ENCODE results near the gene ARHGEF4.
"Not testable (repeated sequence)": the region's sequence is repeated elsewhere in the genome, so short reads cannot be mapped to it uniquely, and the experiment has no call there.

The ARHGEF4 gene

DNA sequence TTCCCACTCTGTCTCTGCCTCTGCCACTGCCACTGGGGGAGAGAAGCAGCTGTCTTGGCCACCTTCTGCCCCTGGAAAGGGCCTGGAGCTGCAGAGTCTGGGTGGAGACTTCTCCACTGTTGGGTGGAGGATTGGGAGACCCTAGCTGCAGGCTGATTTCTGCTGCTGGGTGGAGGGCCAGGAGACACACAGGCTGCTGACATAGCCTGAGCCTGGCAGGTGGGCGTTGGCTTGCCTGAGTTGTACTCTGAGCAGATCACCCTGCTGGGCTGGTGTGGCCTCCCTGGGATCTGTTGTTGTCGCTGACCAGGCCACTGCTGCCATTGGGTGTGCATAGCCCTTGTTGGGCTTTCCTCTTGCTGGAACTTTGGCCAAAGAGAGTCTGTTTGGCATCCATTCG lies 64.3 kb downstream of the ARHGEF4 start:
- Histone ChIP-seq H3K4me3 (ENCODE audit: insufficient read depth, low read depth, low read length) (no peak overlapping the region), H3K27ac (ENCODE audit: insufficient read depth, low read depth, low read length, poor library complexity, severe bottlenecking) (no peak overlapping the region), H3K27me3 (ENCODE audit: control insufficient read depth, insufficient read depth, low read length, poor library complexity, severe bottlenecking) (no peaks in the 10 kb centered on the region), H3K36me3 (ENCODE audit: control insufficient read depth, insufficient read depth, low read length) (no peaks in the 10 kb centered on the region), H3K9me3 (ENCODE audit: control insufficient read depth, low read length) (no peaks in the 10 kb centered on the region), H3K4me1 (ENCODE audit: control insufficient read depth, insufficient read depth, low read length) (peaks cover 19% of the 10 kb centered on the region)
- WGBS, 2 experiments, result 82 to 83% methylated on average over 3 of the region's 3 CpGs

DNA sequence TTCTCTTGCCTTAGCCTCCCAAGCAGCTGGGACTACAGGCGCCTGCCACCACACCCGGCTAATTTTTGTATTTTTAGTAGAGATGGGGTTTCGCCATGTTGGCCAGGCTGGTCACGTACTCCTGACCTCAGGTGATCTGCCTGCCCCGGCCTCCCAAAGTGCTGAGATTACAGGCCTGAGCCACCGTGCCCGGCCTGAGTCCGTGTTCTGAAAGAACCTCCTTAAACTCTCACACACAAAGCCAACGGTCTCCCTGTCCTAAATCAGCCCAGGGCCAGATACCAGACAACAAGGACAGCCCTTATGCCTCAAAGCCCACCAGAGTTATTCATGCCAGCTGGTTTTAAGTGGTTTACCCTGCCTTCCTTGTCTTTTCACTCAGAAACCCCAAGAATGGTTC lies 64.9 kb downstream of the ARHGEF4 start:
- not testable (repeated sequence) for H3K36me3 ChIP-seq (ENCODE audit: control insufficient read depth, insufficient read depth, low read length); H3K4me3 ChIP-seq (ENCODE audit: insufficient read depth, low read depth, low read length); H3K27me3 ChIP-seq (ENCODE audit: control insufficient read depth, insufficient read depth, low read length, poor library complexity, severe bottlenecking); H3K9me3 ChIP-seq (ENCODE audit: control insufficient read depth, low read length); H3K27ac ChIP-seq (ENCODE audit: insufficient read depth, low read depth, low read length, poor library complexity, severe bottlenecking)
- H3K4me1 ChIP-seq (ENCODE audit: control insufficient read depth, insufficient read depth, low read length), result peaks cover 19% of the 10 kb centered on the region
- 86 to 87% methylated on average over 9 of the region's 9 CpGs for WGBS, 2 experiments

DNA sequence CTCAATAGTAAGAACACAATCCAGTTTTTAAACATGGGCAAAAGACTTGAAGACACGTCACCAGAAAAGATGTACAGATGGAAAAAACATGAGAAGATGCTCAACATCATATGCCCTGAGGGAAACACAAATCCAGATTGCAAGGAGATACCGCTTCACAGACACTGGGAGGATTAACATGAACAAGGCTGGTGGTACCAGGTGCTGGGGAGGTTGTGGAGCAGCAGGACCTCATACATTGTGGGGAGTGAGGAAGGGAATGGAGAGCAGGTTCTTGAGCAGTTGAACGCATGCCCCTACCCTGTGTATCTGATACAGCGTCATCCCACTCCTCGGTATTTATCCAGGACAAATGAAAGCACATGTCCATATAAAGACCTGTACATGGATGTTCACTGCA lies 72.1 kb downstream of the ARHGEF4 start:
- 95% methylated on average over 5 of the region's 5 CpGs for WGBS, 2 experiments
- Histone ChIP-seq H3K4me1 (ENCODE audit: control insufficient read depth, insufficient read depth, low read length) (peaks cover 17% of the 10 kb centered on the region), H3K27ac (ENCODE audit: insufficient read depth, low read depth, low read length, poor library complexity, severe bottlenecking) (no peak overlapping the region), H3K36me3 (ENCODE audit: control insufficient read depth, insufficient read depth, low read length) (no peaks in the 10 kb centered on the region), H3K9me3 (ENCODE audit: control insufficient read depth, low read length) (no peaks in the 10 kb centered on the region), H3K27me3 (ENCODE audit: control insufficient read depth, insufficient read depth, low read length, poor library complexity, severe bottlenecking) (no peaks in the 10 kb centered on the region), H3K4me3 (ENCODE audit: insufficient read depth, low read depth, low read length) (no peak overlapping the region)

DNA sequence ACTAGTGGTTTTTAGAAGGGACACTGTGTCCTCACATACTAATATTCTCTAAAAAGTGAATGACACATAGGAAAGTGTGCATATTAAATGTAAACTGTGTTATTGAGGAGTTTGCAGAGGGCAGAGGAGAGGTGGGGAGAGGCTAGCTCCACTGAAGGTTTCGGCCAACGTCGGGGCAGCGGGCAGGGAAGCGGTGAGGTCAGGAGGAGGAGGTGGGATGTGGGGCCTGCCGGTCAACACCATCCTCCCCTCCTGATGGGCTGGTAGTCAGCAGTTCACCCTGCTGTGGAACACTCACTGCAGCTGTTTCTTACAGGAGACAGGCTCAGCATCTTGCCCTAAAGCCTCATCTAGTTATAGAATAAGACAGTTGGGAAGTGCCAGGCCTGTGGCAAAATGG lies 74.2 kb downstream of the ARHGEF4 start:
- Histone ChIP-seq H3K4me1 (ENCODE audit: control insufficient read depth, insufficient read depth, low read length) (peaks cover 17% of the 10 kb centered on the region), H3K36me3 (ENCODE audit: control insufficient read depth, insufficient read depth, low read length) (no peaks in the 10 kb centered on the region), H3K9me3 (ENCODE audit: control insufficient read depth, low read length) (no peaks in the 10 kb centered on the region), H3K27me3 (ENCODE audit: control insufficient read depth, insufficient read depth, low read length, poor library complexity, severe bottlenecking) (no peaks in the 10 kb centered on the region), H3K4me3 (ENCODE audit: insufficient read depth, low read depth, low read length) (no peak overlapping the region), H3K27ac (ENCODE audit: insufficient read depth, low read depth, low read length, poor library complexity, severe bottlenecking) (no peak overlapping the region)
- WGBS, 2 experiments, result 69% methylated on average over 6 of the region's 6 CpGs

DNA sequence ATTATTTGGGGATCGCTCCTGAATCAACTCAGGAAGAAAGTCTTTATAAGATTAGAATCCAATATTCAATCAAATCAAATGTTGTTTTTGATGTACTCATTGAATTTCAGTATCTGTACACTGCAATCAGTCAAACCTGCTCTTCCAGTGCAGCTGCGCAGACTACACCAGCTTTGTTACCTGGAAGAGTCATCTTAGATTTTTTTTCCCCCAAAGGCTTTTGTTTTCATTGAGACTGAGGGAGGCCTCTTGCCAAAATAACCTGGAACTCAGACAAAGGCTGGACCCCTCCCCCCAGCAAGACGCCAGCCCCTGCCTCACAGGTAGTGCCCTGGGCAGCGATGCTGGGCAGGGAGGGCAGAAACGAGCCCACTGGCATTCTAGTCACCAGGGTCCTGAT lies 74.8 kb downstream of the ARHGEF4 start:
- Histone ChIP-seq H3K36me3 (ENCODE audit: control insufficient read depth, insufficient read depth, low read length) (no peaks in the 10 kb centered on the region), H3K27ac (ENCODE audit: insufficient read depth, low read depth, low read length, poor library complexity, severe bottlenecking) (no peak overlapping the region), H3K4me3 (ENCODE audit: insufficient read depth, low read depth, low read length) (no peak overlapping the region), H3K4me1 (ENCODE audit: control insufficient read depth, insufficient read depth, low read length) (peaks cover 17% of the 10 kb centered on the region), H3K27me3 (ENCODE audit: control insufficient read depth, insufficient read depth, low read length, poor library complexity, severe bottlenecking) (no peaks in the 10 kb centered on the region), H3K9me3 (ENCODE audit: control insufficient read depth, low read length) (no peaks in the 10 kb centered on the region)
- 85 to 87% methylated on average over 5 of the region's 5 CpGs for WGBS, 2 experiments

DNA sequence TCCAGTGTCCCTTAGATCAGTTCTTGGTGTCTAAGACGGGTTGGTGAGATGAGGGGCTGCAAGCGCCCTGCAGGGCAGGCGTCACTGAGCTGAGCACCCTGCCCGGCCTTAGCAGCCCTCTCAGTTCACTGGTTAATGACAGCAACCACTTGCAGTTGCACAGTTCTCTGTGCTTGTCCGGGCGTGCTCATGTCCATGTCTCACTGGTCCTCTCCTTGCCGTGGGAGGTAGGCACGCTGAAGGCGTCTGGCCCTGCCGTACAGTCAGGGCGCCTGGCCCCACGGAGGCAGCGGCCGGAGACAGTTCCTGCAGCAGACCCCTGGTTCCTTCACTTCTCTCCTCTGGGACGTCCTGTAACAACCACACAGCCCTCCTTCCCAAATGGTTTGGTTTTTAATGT lies 75.3 kb downstream of the ARHGEF4 start:
- Histone ChIP-seq H3K4me1 (ENCODE audit: control insufficient read depth, insufficient read depth, low read length) (peaks cover 17% of the 10 kb centered on the region), H3K4me3 (ENCODE audit: insufficient read depth, low read depth, low read length) (no peak overlapping the region), H3K27me3 (ENCODE audit: control insufficient read depth, insufficient read depth, low read length, poor library complexity, severe bottlenecking) (no peaks in the 10 kb centered on the region), H3K9me3 (ENCODE audit: control insufficient read depth, low read length) (no peaks in the 10 kb centered on the region), H3K36me3 (ENCODE audit: control insufficient read depth, insufficient read depth, low read length) (no peaks in the 10 kb centered on the region), H3K27ac (ENCODE audit: insufficient read depth, low read depth, low read length, poor library complexity, severe bottlenecking) (no peak overlapping the region)
- 87 to 88% methylated on average over 15 of the region's 15 CpGs for WGBS, 2 experiments

DNA sequence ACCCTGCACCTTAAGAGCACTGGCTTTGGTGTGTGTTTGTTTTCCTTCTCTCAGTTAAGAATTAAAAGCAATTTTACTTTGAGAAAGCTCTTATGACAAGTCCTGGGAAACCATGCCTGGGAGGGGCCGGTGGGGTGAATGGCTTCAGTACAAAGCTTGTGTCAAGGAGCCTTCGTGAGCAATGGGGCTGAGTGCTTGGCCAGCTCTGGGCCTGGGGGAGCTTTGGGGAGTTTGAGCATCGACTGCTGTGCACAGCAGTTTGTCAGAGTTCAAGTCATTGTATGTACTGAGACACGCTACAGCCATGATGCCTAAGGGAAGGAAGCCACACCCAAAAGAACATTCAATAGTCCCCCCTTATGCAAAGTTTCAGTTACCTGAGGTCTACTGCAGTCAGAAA lies 75.8 kb downstream of the ARHGEF4 start:
- H3K27ac ChIP-seq (ENCODE audit: insufficient read depth, low read depth, low read length, poor library complexity, severe bottlenecking), result no peak overlapping the region
- H3K4me1 ChIP-seq (ENCODE audit: control insufficient read depth, insufficient read depth, low read length), result peaks cover 17% of the 10 kb centered on the region
- H3K27me3 ChIP-seq (ENCODE audit: control insufficient read depth, insufficient read depth, low read length, poor library complexity, severe bottlenecking), result no peaks in the 10 kb centered on the region
- no peaks in the 10 kb centered on the region for H3K36me3 ChIP-seq (ENCODE audit: control insufficient read depth, insufficient read depth, low read length)
- 87 to 89% methylated on average over 4 of the region's 4 CpGs for WGBS, 2 experiments
- no peaks in the 10 kb centered on the region for H3K9me3 ChIP-seq (ENCODE audit: control insufficient read depth, low read length)
- no peak overlapping the region for H3K4me3 ChIP-seq (ENCODE audit: insufficient read depth, low read depth, low read length)

DNA sequence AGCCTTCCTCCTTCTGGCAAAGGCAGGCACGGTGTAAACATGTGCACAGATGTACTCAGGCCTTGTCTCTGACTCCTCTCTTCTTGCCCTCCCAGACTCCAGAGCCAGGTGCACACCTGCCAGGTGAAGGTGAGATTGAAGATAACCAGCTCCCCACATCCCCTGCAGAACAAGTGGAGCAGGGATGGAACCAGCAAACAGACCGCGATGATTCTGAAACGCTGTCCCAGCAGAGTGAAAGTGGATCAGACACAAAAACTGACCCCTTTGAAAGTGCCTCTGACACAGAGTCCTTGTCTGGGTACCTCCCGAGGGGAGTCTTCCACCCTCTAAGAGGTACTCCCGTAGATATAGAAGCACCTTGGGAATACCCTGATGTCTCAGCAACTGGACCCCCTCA lies 77.2 kb downstream of the ARHGEF4 start:
- Histone ChIP-seq H3K9me3 (ENCODE audit: control insufficient read depth, low read length) (no peaks in the 10 kb centered on the region), H3K4me1 (ENCODE audit: control insufficient read depth, insufficient read depth, low read length) (peaks cover 17% of the 10 kb centered on the region), H3K4me3 (ENCODE audit: insufficient read depth, low read depth, low read length) (no peak overlapping the region), H3K27ac (ENCODE audit: insufficient read depth, low read depth, low read length, poor library complexity, severe bottlenecking) (no peak overlapping the region), H3K36me3 (ENCODE audit: control insufficient read depth, insufficient read depth, low read length) (no peaks in the 10 kb centered on the region), H3K27me3 (ENCODE audit: control insufficient read depth, insufficient read depth, low read length, poor library complexity, severe bottlenecking) (no peaks in the 10 kb centered on the region)
- WGBS, 2 experiments, result 94 to 99% methylated on average over 6 of the region's 6 CpGs

DNA sequence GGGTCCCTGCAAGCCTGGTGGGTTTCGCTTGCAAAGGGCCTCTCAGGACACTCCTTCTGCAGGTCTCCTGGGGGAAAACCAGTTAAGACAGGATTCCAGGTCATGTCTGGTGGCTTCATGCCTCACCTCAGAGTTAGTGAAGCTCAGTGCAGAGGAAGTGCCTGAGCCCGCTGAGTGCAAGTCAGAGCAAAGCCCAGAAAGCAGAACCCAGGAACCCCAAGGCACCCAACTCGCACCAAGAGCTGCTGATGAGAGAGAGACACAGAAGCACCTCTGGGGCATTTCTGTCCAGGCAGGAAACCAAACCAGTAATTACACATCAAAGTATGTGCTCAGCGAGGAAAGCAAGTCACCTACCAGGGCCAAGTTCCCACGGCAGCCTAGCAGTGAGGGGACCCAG lies 78.4 kb downstream of the ARHGEF4 start:
- peaks cover 17% of the 10 kb centered on the region for H3K4me1 ChIP-seq (ENCODE audit: control insufficient read depth, insufficient read depth, low read length)
- H3K4me3 ChIP-seq (ENCODE audit: insufficient read depth, low read depth, low read length), result no peak overlapping the region
- 93 to 95% methylated on average over 5 of the region's 5 CpGs for WGBS, 2 experiments
- no peak overlapping the region for H3K27ac ChIP-seq (ENCODE audit: insufficient read depth, low read depth, low read length, poor library complexity, severe bottlenecking)
- no peaks in the 10 kb centered on the region for H3K9me3 ChIP-seq (ENCODE audit: control insufficient read depth, low read length)
- no peaks in the 10 kb centered on the region for H3K36me3 ChIP-seq (ENCODE audit: control insufficient read depth, insufficient read depth, low read length)
- H3K27me3 ChIP-seq (ENCODE audit: control insufficient read depth, insufficient read depth, low read length, poor library complexity, severe bottlenecking), result no peaks in the 10 kb centered on the region

DNA sequence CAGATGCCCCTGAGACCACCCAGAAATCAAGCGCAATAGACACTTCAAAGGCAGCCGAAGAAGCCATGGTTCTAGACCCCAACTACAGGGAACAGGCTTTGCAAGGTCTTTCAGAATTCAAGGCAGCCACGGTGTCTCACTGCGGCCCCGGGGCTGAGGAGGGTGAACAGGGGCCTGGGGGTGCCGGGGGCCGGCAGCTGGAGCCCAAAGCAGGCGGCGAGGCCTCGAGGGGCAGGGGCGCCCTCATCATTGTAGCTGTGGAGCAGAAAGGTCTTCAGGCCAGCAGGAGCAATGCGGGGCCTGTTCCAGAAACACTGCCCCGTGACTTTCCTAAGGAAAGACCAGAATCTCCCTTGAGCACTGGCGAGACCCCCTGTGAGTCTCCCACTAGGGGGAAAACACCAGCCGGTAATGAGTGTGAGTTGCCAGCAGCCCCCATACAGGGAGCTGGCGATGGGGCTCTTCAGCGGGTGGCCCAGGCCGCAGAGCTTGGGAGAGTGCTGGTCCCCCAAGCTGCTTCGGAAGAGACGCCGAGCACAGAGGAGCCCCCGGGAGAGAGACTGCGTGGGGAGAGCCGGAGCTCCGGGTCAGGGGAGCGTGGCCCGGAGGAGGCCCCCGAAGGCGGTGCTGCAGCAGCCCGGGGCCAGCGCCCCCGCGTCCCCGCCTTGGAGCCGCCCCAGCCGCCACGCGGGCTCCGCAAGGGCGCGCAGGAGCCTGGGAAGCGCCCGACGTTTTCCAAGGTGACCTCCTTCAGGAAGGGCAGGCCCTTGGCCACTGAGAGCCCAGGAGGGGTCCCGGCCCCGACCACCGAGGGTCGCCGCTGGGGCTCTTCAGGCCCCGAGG lies 79.1 kb downstream of the ARHGEF4 start:
- H3K4me1 ChIP-seq (ENCODE audit: control insufficient read depth, insufficient read depth, low read length), result peaks cover 16% of the 10 kb centered on the region

DNA sequence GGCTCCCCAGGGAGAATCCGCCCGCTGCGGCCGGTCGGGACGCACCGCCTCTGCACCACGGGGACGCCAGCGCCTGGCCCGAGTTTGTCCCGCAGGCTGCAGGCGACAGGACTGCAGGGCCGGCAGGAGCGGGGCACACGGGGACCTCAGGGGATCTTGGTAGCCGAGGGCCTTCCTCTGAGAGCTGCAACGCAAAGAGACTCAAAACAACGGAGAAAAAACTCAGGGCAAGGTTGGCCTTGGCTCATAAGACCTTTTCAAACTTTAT lies 79.7 kb downstream of the ARHGEF4 start:
- Histone ChIP-seq H3K27me3 (ENCODE audit: control insufficient read depth, insufficient read depth, low read length, poor library complexity, severe bottlenecking) (no peaks in the 10 kb centered on the region), H3K36me3 (ENCODE audit: control insufficient read depth, insufficient read depth, low read length) (no peaks in the 10 kb centered on the region), H3K4me1 (ENCODE audit: control insufficient read depth, insufficient read depth, low read length) (peaks cover 11% of the 10 kb centered on the region), H3K27ac (ENCODE audit: insufficient read depth, low read depth, low read length, poor library complexity, severe bottlenecking) (no peak overlapping the region), H3K9me3 (ENCODE audit: control insufficient read depth, low read length) (no peaks in the 10 kb centered on the region), H3K4me3 (ENCODE audit: insufficient read depth, low read depth, low read length) (no peak overlapping the region)
- WGBS, 2 experiments, result 92 to 94% methylated on average over 19 of the region's 19 CpGs

More for the DNA sequence above, 79.1 kb downstream of the ARHGEF4 start:
- Histone ChIP-seq H3K9me3 (ENCODE audit: control insufficient read depth, low read length) (no peaks in the 10 kb centered on the region), H3K4me3 (ENCODE audit: insufficient read depth, low read depth, low read length) (no peak overlapping the region), H3K27me3 (ENCODE audit: control insufficient read depth, insufficient read depth, low read length, poor library complexity, severe bottlenecking) (no peaks in the 10 kb centered on the region), H3K27ac (ENCODE audit: insufficient read depth, low read depth, low read length, poor library complexity, severe bottlenecking) (no peak overlapping the region), H3K36me3 (ENCODE audit: control insufficient read depth, insufficient read depth, low read length) (no peaks in the 10 kb centered on the region)
- WGBS, 2 experiments, result 92 to 95% methylated on average over 50 of the region's 50 CpGs
